ENCODE results near the gene PKP4. TPM values are rescaled to one million over a fixed set of nuclear protein-coding genes. Genes with fewer than 3 reads are reported as not detected.

PKP4 gene
- total RNA-seq, 1 experiment from 2014 or later, result 52.0 TPM

DNA sequence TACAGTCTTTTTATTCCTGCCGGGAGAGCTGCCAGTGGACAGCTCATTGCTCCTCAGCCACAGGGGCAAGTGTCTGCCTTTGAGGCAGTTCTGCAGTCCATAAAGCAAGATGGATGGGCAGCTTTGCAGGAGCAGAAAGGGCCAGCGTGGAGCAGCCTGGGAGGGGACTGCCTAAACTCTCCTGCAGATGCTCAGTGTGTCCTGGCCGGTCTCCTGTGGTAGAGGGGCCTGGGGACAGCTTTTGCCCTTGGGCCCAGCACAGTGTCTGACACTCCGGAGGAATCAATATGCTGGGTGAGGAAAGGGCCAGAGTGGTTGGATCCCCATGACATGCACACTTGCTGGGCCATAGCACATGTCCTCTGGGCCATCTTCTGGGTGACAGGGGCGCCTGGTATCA is 272.7 kb downstream of the PKP4 start:
- Histone ChIP-seq H2BK5ac (ENCODE audit: insufficient read length, low read length) (no peak overlapping the region), H3K4me1 (ENCODE audit: insufficient read depth, low read length) (no peaks in the 10 kb centered on the region), H3K4me2 (ENCODE audit: insufficient read depth, insufficient read length, low read length) (no peak overlapping the region), H3K4ac (ENCODE audit: low read depth, low read length) (no peak overlapping the region), H4K8ac (replicated peaks; ENCODE audit: insufficient read length, low read depth, low read length) (no peak overlapping the region), H4K91ac (ENCODE audit: insufficient read length, low read depth, low read length) (no peak overlapping the region), H4K20me1 (ENCODE audit: control insufficient read depth, insufficient read depth, insufficient read length) (no peaks in the 10 kb centered on the region), H2BK12ac (ENCODE audit: insufficient read length, low read depth, low read length) (no peak overlapping the region), H2AFZ (ENCODE audit: low read length) (no peak overlapping the region), H3T11ph (ENCODE audit: low read length) (no peak overlapping the region), H3K27ac (ENCODE audit: insufficient read length, low read depth, low read length) (no peak overlapping the region), H3K23me2 (ENCODE audit: insufficient read length, low read depth, low read length, poor library complexity, severe bottlenecking) (no peaks in the 10 kb centered on the region), H4K5ac (ENCODE audit: insufficient read length, low read depth, low read length) (no peak overlapping the region), H3K9me3 (ENCODE audit: control insufficient read depth, low read depth, low read length) (no peaks in the 10 kb centered on the region), H3K9ac (ENCODE audit: extremely low read depth, insufficient read length, low read length) (no peak overlapping the region), H2BK15ac (ENCODE audit: low read depth, low read length) (no peak overlapping the region), H3K79me1 (ENCODE audit: insufficient read depth, low read depth, low read length, poor library complexity, severe bottlenecking) (no peaks in the 10 kb centered on the region), H2BK20ac (ENCODE audit: low read depth, low read length, poor library complexity, severe bottlenecking) (no peak overlapping the region), H3K14ac (ENCODE audit: insufficient read depth, low read length) (no peak overlapping the region), H3K56ac (ENCODE audit: insufficient read length, low read depth, low read length) (no peak overlapping the region), H2AK5ac (ENCODE audit: insufficient read length, low read length) (no peak overlapping the region), H2BK120ac (ENCODE audit: low read depth, low read length, poor library complexity, severe bottlenecking) (no peak overlapping the region), H3K23ac (ENCODE audit: insufficient read length, low read depth, low read length) (no peak overlapping the region), H3K27me3 (ENCODE audit: insufficient read depth, low read length) (no peaks in the 10 kb centered on the region), H3K79me2 (ENCODE audit: insufficient read depth, low read length) (no peaks in the 10 kb centered on the region), H3K18ac (ENCODE audit: insufficient read length, low read depth, low read length) (no peak overlapping the region)
- Mint-ChIP-seq H3K9me3 (no peaks in the 10 kb centered on the region), H3K4me3 (no peak overlapping the region), H3K27ac (no peak overlapping the region), H3K36me3 (ENCODE audit: insufficient read depth in 1 of 3, low read depth in 3 of 3) (no peaks in the 10 kb centered on the region), H3K4me1 (peaks cover 4 to 9% of the 10 kb centered on the region in 2 experiments; a peak in 3 of 4 replicates), H3K27me3 (ENCODE audit: low read depth) (no peaks in the 10 kb centered on the region; the same call in 1 of the 2 replicates)
- DNase-seq, result no peak
- no CpG with 5 or more reads among the region's 5 CpGs for WGBS (ENCODE audit: extremely low coverage, insufficient read length, low lambda C conversion rate)
- TF ChIP-seq, protein P1, sequence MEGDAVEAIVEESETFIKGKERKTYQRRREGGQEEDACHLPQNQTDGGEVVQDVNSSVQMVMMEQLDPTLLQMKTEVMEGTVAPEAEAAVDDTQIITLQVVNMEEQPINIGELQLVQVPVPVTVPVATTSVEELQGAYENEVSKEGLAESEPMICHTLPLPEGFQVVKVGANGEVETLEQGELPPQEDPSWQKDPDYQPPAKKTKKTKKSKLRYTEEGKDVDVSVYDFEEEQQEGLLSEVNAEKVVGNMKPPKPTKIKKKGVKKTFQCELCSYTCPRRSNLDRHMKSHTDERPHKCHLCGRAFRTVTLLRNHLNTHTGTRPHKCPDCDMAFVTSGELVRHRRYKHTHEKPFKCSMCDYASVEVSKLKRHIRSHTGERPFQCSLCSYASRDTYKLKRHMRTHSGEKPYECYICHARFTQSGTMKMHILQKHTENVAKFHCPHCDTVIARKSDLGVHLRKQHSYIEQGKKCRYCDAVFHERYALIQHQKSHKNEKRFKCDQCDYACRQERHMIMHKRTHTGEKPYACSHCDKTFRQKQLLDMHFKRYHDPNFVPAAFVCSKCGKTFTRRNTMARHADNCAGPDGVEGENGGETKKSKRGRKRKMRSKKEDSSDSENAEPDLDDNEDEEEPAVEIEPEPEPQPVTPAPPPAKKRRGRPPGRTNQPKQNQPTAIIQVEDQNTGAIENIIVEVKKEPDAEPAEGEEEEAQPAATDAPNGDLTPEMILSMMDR (conservative IDR thresholded peaks at IDR 0.05), result no peak
